ENCODE measurements around the gene TRAPPC14.

Gene TRAPPC14

GRCh38 chr7:100107890-100108289, 50.6 kb downstream of the TRAPPC14 start:
- Histone ChIP-seq H3K9me3 (ENCODE audit: insufficient read depth, low read length) (no peaks in the 10 kb centered on the region), H3K4me3 (ENCODE audit: insufficient read length, low read depth) (no peak overlapping the region), H3K36me3 (ENCODE audit: insufficient read depth, insufficient read length, low read length) (peaks cover 83% of the 10 kb centered on the region), H3K27me3 (ENCODE audit: insufficient read depth, insufficient read length) (no peaks in the 10 kb centered on the region), H3K9ac (ENCODE audit: insufficient read length, low read depth) (no peak overlapping the region), H3K4me1 (ENCODE audit: insufficient read depth, insufficient read length) (peaks cover 3% of the 10 kb centered on the region)
- DNase-seq (ENCODE audit: low read depth, low spot score), result no peak
- TF ChIP-seq ZNF274 (IDR thresholded peaks at IDR 0.05; ENCODE audit: low read depth, low read length) (no peak), YY1 (IDR thresholded peaks at IDR 0.05; ENCODE audit: insufficient read depth, insufficient read length) (no peak), SUZ12 (IDR thresholded peaks at IDR 0.05; ENCODE audit: extremely low read depth, insufficient read depth, insufficient read length) (no peak)

- H3K9me3 ChIP-seq (ENCODE audit: insufficient read depth, low read length), result no peaks in the 10 kb centered on the region
- peaks cover 3% of the 10 kb centered on the region for H3K4me1 ChIP-seq (ENCODE audit: insufficient read depth, insufficient read length)
- DNase-seq (ENCODE audit: low read depth, low spot score), result no peak
- H3K36me3 ChIP-seq (ENCODE audit: insufficient read depth, insufficient read length, low read length), result peaks cover 78% of the 10 kb centered on the region
- H3K27me3 ChIP-seq (ENCODE audit: insufficient read depth, insufficient read length), result no peaks in the 10 kb centered on the region
- TF ChIP-seq YY1 (IDR thresholded peaks at IDR 0.05; ENCODE audit: insufficient read depth, insufficient read length), result no peak
- TF ChIP-seq SUZ12 (IDR thresholded peaks at IDR 0.05; ENCODE audit: extremely low read depth, insufficient read depth, insufficient read length), result no peak
- TF ChIP-seq ZNF274 (IDR thresholded peaks at IDR 0.05; ENCODE audit: low read depth, low read length), result no peak
- no peak overlapping the region for H3K4me3 ChIP-seq (ENCODE audit: insufficient read length, low read depth)
- H3K9ac ChIP-seq (ENCODE audit: insufficient read length, low read depth), result no peak overlapping the region
These were observed 51.3 kb downstream of the TRAPPC14 start for GRCh38 chr7:100107125-100107737.

GRCh38 chr7:100106633-100107032, 51.9 kb downstream of the TRAPPC14 start:
- Histone ChIP-seq H3K4me3 (ENCODE audit: insufficient read length, low read depth) (no peak overlapping the region), H3K27me3 (ENCODE audit: insufficient read depth, insufficient read length) (no peaks in the 10 kb centered on the region), H3K9me3 (ENCODE audit: insufficient read depth, low read length) (no peaks in the 10 kb centered on the region), H3K36me3 (ENCODE audit: insufficient read depth, insufficient read length, low read length) (peaks cover 72% of the 10 kb centered on the region), H3K4me1 (ENCODE audit: insufficient read depth, insufficient read length) (peaks cover 3% of the 10 kb centered on the region), H3K9ac (ENCODE audit: insufficient read length, low read depth) (no peak overlapping the region)
- no peak for DNase-seq (ENCODE audit: low read depth, low spot score)
- no peak for TF ChIP-seq SUZ12 (IDR thresholded peaks at IDR 0.05; ENCODE audit: extremely low read depth, insufficient read depth, insufficient read length)
- TF ChIP-seq ZNF274 (IDR thresholded peaks at IDR 0.05; ENCODE audit: low read depth, low read length), result no peak
- TF ChIP-seq YY1 (IDR thresholded peaks at IDR 0.05; ENCODE audit: insufficient read depth, insufficient read length), result no peak

- Histone ChIP-seq H3K4me3 (ENCODE audit: insufficient read length, low read depth) (no peak overlapping the region), H3K9me3 (ENCODE audit: insufficient read depth, low read length) (no peaks in the 10 kb centered on the region), H3K9ac (ENCODE audit: insufficient read length, low read depth) (no peak overlapping the region), H3K36me3 (ENCODE audit: insufficient read depth, insufficient read length, low read length) (peaks cover 63% of the 10 kb centered on the region), H3K4me1 (ENCODE audit: insufficient read depth, insufficient read length) (peaks cover 3% of the 10 kb centered on the region), H3K27me3 (ENCODE audit: insufficient read depth, insufficient read length) (no peaks in the 10 kb centered on the region)
- no peak for DNase-seq (ENCODE audit: low read depth, low spot score)
- no peak for TF ChIP-seq YY1 (IDR thresholded peaks at IDR 0.05; ENCODE audit: insufficient read depth, insufficient read length)
- TF ChIP-seq ZNF274 (IDR thresholded peaks at IDR 0.05; ENCODE audit: low read depth, low read length), result no peak
- no peak for TF ChIP-seq SUZ12 (IDR thresholded peaks at IDR 0.05; ENCODE audit: extremely low read depth, insufficient read depth, insufficient read length)
These were observed 53.0 kb downstream of the TRAPPC14 start for GRCh38 chr7:100105534-100105933.
